ENCODE measurements around the gene TINAGL1.

GRCh38 chr1:31581821-31582810 lies 5.8 kb downstream of the TINAGL1 start:
- TF ChIP-seq CTCF (IDR thresholded peaks at IDR 0.05) (no peak), POLR2A (IDR thresholded peaks at IDR 0.05) (no peak)

Data from right lobe of liver (tissue), 4 donors.